ENCODE measurements around the gene LYRM1. TPM values are rescaled to one million over a fixed set of nuclear protein-coding genes. Genes with fewer than 3 reads are reported as not detected.

Gene LYRM1
- total and polyA plus RNA-seq, 2 of the 4 experiments (the other 2 are of a cell fraction) = 19.0 to 35.0 TPM

DNA sequence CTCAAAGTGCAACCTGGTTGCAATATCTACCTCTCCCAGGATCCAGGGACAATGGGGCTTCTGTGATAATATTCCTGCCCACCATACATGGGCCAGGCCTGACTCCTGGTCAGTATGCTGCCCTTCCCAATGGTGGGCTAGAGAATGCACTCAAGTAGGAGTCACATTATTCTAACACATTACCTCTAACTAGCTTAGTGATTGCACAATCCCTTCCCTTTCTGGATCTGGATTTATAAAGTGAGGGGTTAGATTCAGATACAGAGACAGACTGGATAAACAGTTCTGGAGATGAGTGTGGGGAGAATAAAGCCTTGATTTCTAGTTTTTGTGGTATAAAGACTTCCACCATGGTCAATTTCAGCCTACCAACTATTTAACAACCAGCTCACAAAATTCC is 33.0 kb downstream of the LYRM1 start:
- Histone ChIP-seq H2BK20ac (ENCODE audit: low read depth, low read length) (no peak overlapping the region), H3K4me2 (ENCODE audit: low read depth, low read length) (no peak overlapping the region), H3K56ac (ENCODE audit: extremely low read depth, insufficient read depth, low read length) (no peak overlapping the region), H3K9me1 (ENCODE audit: insufficient read depth, low read length) (no peaks in the 10 kb centered on the region), H3K4me1 (ENCODE audit: control insufficient read depth, insufficient read depth, low read length) (no peaks in the 10 kb centered on the region; the same call in 1 of the 2 replicates), H3K4me3 (ENCODE audit: insufficient read depth, low read depth, low read length) (no peak overlapping the region), H4K91ac (ENCODE audit: insufficient read depth, low read depth, low read length) (no peak overlapping the region), H2AK5ac (ENCODE audit: low read depth, low read length) (no peak overlapping the region), H3K9me3 (ENCODE audit: control insufficient read depth, insufficient read depth, low read length) (no peaks in the 10 kb centered on the region), H3K9ac (ENCODE audit: low read depth, low read length) (no peak overlapping the region), H2BK5ac (ENCODE audit: low read depth, low read length, poor library complexity, severe bottlenecking) (no peak overlapping the region), H2BK15ac (ENCODE audit: low read depth, low read length) (no peak overlapping the region), H3K14ac (replicated peaks; ENCODE audit: low read depth, low read length) (no peak overlapping the region), H4K8ac (ENCODE audit: low read depth in 2 of 2, low read length in 2 of 2) (no peak overlapping the region), H3K79me1 (ENCODE audit: low read depth in 1 of 2, low read length in 2 of 2) (no peaks in the 10 kb centered on the region), H2AK9ac (replicated peaks; ENCODE audit: low read depth, low read length, poor library complexity) (no peak overlapping the region), H4K5ac (ENCODE audit: low read depth, low read length) (no peak overlapping the region), H3K27me3 (ENCODE audit: control insufficient read depth, insufficient read depth, low read length) (no peaks in the 10 kb centered on the region; the same call in 1 of the 2 replicates), H3K4ac (ENCODE audit: low read depth, low read length) (no peak overlapping the region), H4K20me1 (ENCODE audit: insufficient read depth, low read length) (no peaks in the 10 kb centered on the region), H3K18ac (ENCODE audit: low read depth, low read length) (no peak overlapping the region), H2BK120ac (ENCODE audit: low read depth, low read length) (no peak overlapping the region), H3K27ac (ENCODE audit: insufficient read depth, low read length) (no peak overlapping the region), H2AFZ (replicated peaks; ENCODE audit: low read length, poor library complexity) (no peak overlapping the region), H3K36me3 (ENCODE audit: control insufficient read depth, insufficient read depth, low read length) (no peaks in the 10 kb centered on the region), H3K23ac (ENCODE audit: low read depth, low read length) (no peak overlapping the region)
- in situ Hi-C loops (cut with MboI; ENCODE audit: low sequenced_read_pairs) (no loop called here), intact Hi-C loops (cut with micrococcal nuclease) (no loop called here), dilution Hi-C loops (cut with HindIII; ENCODE audit: low sequenced_read_pairs, unreplicated experiment) (no loop called here)
- no peak for DNase-seq
- peak; percentile 86 for TF ChIP-seq CEBPB (IDR thresholded peaks at IDR 0.05; ENCODE audit: low read depth, low read length)
- TF ChIP-seq BHLHE40 (IDR thresholded peaks at IDR 0.05; ENCODE audit: low read depth, low read length) = no peak
- ChIA-PET CTCF (no interaction called here), POLR2A (ENCODE audit: unreplicated experiment) (interaction anchor here (0.6 kb wide), 1 partner anchor 33 kb away, joined by 4 read pairs; the partner anchor contains the start of genes DCUN1D3 and LYRM1)
- no TSS peak for BruUV-seq (replicated peaks)
- ATAC-seq (ENCODE audit: low read depth) = no peak

Measured in IMR-90 (cell line).